Measurements from ENCODE around the gene ZBTB20.

Gene ZBTB20

DNA sequence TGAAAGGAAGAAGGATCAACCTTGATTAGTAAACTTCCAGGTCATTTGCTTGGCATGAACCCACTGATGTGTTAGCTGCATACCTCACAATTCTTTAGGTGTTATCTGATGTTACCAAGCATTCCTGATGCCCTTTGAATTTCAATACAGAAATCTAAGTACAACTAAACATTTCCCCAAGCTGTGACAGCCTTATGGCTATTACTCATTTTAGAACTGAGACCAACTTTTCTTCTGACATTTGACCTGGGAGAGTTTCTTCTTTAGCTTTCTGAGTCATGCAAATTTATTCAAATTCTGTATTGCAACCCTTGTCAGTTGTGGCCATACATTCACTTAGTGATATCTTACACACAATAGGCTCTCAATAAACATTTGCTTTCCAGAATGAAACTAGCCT is 729.0 kb downstream of the ZBTB20 start:
- no peak for DNase-seq (ENCODE audit: low read depth in 1 of 2, low spot score in 1 of 2)
- Histone ChIP-seq H3K27ac (replicated peaks) (no peak overlapping the region), H3K27me3 (ENCODE audit: insufficient read depth, poor library complexity, severe bottlenecking) (no peaks in the 10 kb centered on the region), H3K4me3 (replicated peaks; ENCODE audit: insufficient read depth, low read length) (no peak overlapping the region)
- no peak for TF ChIP-seq SPI1 (IDR thresholded peaks at IDR 0.05; ENCODE audit: borderline replicate concordance, low read depth)
- TF ChIP-seq GABPA (IDR thresholded peaks at IDR 0.05; ENCODE audit: low read depth): no peak
- TF ChIP-seq, protein P1, sequence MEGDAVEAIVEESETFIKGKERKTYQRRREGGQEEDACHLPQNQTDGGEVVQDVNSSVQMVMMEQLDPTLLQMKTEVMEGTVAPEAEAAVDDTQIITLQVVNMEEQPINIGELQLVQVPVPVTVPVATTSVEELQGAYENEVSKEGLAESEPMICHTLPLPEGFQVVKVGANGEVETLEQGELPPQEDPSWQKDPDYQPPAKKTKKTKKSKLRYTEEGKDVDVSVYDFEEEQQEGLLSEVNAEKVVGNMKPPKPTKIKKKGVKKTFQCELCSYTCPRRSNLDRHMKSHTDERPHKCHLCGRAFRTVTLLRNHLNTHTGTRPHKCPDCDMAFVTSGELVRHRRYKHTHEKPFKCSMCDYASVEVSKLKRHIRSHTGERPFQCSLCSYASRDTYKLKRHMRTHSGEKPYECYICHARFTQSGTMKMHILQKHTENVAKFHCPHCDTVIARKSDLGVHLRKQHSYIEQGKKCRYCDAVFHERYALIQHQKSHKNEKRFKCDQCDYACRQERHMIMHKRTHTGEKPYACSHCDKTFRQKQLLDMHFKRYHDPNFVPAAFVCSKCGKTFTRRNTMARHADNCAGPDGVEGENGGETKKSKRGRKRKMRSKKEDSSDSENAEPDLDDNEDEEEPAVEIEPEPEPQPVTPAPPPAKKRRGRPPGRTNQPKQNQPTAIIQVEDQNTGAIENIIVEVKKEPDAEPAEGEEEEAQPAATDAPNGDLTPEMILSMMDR (IDR thresholded peaks at IDR 0.05; ENCODE audit: insufficient read depth, low read length): no peak
- TF ChIP-seq POLR2AphosphoS5 (IDR thresholded peaks at IDR 0.05; ENCODE audit: low read depth): no peak
- TF ChIP-seq, protein P2, sequence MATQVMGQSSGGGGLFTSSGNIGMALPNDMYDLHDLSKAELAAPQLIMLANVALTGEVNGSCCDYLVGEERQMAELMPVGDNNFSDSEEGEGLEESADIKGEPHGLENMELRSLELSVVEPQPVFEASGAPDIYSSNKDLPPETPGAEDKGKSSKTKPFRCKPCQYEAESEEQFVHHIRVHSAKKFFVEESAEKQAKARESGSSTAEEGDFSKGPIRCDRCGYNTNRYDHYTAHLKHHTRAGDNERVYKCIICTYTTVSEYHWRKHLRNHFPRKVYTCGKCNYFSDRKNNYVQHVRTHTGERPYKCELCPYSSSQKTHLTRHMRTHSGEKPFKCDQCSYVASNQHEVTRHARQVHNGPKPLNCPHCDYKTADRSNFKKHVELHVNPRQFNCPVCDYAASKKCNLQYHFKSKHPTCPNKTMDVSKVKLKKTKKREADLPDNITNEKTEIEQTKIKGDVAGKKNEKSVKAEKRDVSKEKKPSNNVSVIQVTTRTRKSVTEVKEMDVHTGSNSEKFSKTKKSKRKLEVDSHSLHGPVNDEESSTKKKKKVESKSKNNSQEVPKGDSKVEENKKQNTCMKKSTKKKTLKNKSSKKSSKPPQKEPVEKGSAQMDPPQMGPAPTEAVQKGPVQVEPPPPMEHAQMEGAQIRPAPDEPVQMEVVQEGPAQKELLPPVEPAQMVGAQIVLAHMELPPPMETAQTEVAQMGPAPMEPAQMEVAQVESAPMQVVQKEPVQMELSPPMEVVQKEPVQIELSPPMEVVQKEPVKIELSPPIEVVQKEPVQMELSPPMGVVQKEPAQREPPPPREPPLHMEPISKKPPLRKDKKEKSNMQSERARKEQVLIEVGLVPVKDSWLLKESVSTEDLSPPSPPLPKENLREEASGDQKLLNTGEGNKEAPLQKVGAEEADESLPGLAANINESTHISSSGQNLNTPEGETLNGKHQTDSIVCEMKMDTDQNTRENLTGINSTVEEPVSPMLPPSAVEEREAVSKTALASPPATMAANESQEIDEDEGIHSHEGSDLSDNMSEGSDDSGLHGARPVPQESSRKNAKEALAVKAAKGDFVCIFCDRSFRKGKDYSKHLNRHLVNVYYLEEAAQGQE (IDR thresholded peaks at IDR 0.05; ENCODE audit: insufficient replicate concordance, low read depth): no peak

DNA sequence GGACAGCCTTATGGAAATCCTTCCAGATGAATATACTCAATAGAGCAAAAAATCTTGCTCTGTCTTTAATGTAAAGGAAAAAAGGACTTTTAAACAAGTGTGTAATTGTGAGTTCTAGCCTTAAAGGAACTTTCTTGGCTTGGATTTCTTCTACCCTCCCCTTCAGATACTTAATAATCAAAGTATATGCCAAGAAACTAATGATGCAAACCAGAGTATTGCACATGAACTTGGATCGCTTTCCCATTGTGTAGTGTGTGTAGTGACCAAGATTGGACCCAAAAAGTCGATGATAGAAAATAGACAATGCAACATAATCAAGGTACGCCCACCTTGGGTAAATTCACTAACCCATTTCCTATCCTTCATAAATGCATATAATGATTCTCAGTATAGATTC is 729.4 kb downstream of the ZBTB20 start:
- H3K4me3 ChIP-seq (replicated peaks; ENCODE audit: insufficient read depth, low read length): no peak overlapping the region
- no peak for DNase-seq (ENCODE audit: low read depth in 1 of 2, low spot score in 1 of 2)
- no peak for TF ChIP-seq SPI1 (IDR thresholded peaks at IDR 0.05; ENCODE audit: borderline replicate concordance, low read depth)
- H3K27ac ChIP-seq (replicated peaks): no peak overlapping the region
- no peaks in the 10 kb centered on the region for H3K27me3 ChIP-seq (ENCODE audit: insufficient read depth, poor library complexity, severe bottlenecking)

DNA sequence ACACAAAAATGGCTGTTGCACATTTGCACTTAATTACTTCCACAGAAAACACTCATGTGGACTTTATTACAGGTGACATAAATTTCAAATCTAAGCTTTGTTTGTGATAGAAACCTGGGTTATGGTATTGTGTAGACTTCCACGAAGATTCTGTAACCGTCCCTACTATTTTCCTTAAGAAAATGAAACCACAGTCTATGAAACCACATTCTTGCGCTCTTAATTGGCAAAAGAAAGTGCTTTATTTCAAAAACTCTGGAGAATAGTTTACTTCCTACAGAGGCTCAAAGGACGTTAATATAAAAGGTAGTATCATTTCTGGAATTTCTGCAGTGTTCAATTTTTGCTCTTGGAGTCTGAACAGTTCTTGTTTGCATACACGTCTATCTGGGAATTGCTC is 729.8 kb downstream of the ZBTB20 start:
- Histone ChIP-seq H3K27ac (replicated peaks) (no peak overlapping the region), H3K27me3 (ENCODE audit: insufficient read depth, poor library complexity, severe bottlenecking) (no peaks in the 10 kb centered on the region), H3K4me3 (replicated peaks; ENCODE audit: insufficient read depth, low read length) (no peak overlapping the region)
- TF ChIP-seq GABPA (IDR thresholded peaks at IDR 0.05; ENCODE audit: low read depth): no peak
- no peak for TF ChIP-seq POLR2AphosphoS5 (IDR thresholded peaks at IDR 0.05; ENCODE audit: low read depth)
- no peak for TF ChIP-seq SPI1 (IDR thresholded peaks at IDR 0.05; ENCODE audit: borderline replicate concordance, low read depth)
- TF ChIP-seq, protein P2 (IDR thresholded peaks at IDR 0.05; ENCODE audit: insufficient replicate concordance, low read depth): no peak
- TF ChIP-seq, protein P1 (IDR thresholded peaks at IDR 0.05; ENCODE audit: insufficient read depth, low read length): no peak
- no peak for DNase-seq (ENCODE audit: low read depth in 1 of 2, low spot score in 1 of 2)

DNA sequence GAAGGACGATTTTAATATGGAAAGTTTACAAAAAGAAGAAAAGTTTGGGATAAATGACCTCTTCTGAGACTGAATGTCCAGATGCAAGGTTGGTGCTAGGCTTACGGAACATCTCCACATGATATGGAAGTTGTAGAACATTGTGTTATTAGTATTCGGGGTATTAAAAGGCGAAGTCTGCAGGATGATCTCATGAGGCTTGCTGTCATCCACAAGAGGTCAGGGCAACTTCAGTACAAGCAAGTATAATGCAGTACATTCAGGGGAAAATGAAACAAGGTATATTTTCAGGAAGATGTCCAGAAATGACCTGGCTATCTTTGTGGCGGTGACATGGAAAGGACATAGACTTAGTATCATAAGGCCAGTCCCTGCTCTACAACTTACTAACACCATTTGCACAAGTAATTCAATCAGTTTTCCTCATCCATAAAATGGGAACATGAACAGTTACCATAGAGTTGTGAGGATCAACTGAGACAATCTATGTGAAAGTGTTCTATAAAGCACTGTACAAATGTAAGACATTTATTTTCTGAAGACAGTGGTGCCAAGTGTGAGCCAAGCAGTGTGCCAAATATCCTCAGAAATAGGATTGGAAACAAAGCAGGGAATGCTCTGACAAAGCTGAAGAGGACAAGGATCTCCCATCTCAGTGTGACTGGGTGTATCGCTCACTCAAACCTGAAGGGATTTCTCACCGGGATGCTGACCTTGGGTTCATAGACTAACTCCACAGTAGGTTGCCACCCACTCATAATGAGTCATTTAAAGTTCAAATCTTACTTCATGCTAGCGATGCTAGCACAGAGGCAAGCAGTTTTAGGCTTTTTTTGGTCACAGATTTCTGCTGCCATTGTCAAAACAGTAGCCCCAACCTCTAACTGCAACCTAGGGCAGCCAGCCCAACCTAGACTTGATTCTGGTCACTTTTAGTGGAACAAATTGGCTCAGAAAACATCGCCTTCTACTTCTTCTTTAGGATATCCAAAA is 735.0 kb downstream of the ZBTB20 start:
- no peak overlapping the region for H3K4me3 ChIP-seq (replicated peaks; ENCODE audit: insufficient read depth, low read length)
- TF ChIP-seq, protein P1 (IDR thresholded peaks at IDR 0.05; ENCODE audit: insufficient read depth, low read length): no peak
- TF ChIP-seq GABPA (IDR thresholded peaks at IDR 0.05; ENCODE audit: low read depth): no peak
- TF ChIP-seq, protein P2 (IDR thresholded peaks at IDR 0.05; ENCODE audit: insufficient replicate concordance, low read depth): no peak
- TF ChIP-seq POLR2AphosphoS5 (IDR thresholded peaks at IDR 0.05; ENCODE audit: low read depth): no peak
- no peak for TF ChIP-seq SPI1 (IDR thresholded peaks at IDR 0.05; ENCODE audit: borderline replicate concordance, low read depth)
- H3K27me3 ChIP-seq (ENCODE audit: insufficient read depth, poor library complexity, severe bottlenecking): no peaks in the 10 kb centered on the region
- no peak overlapping the region for H3K27ac ChIP-seq (replicated peaks)
- no peak for DNase-seq (ENCODE audit: low read depth in 1 of 2, low spot score in 1 of 2)
